ENCODE results near the gene CARM1.
"Not testable (repeated sequence)": the region's sequence is repeated elsewhere in the genome, so short reads cannot be mapped to it uniquely, and the experiment has no call there.

The CARM1 gene

DNA sequence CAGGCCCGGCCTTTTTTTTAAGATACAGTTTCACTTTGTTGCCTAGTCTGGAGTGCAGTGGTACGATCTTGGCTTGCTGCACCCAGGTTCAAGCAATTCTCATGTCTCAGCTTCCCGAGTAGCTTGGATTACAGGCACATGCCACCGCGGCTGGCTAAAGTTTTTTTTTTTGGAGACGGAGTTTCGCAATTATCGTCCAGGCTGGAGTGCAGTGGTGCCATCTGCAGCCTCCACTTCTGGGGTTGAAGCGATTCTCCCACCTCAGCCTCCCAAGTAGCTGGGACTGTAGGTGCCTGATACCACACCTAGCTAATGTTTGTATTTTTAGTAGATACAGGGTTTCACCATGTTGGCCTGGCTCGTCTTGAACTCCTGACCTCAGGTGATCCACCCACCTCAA is 4.9 kb upstream of the CARM1 start:
- 0 out of 2 replicates have a peak, but pooled peaks cover 6% of the 10 kb centered on the region for H3K4me1 ChIP-seq (ENCODE audit: low read length)
- H3K27ac ChIP-seq (ENCODE audit: low read length): no peak overlapping the region
- no peaks in the 10 kb centered on the region for H3K9me2 ChIP-seq (replicated peaks; ENCODE audit: insufficient read depth, low read length)
- DNase-seq: no peak
- H3K36me3 ChIP-seq (replicated peaks; ENCODE audit: insufficient read depth, low read length): no peaks in the 10 kb centered on the region
- H3F3A ChIP-seq (ENCODE audit: insufficient read depth, low read length): peaks cover 9% of the 10 kb centered on the region
- H3K79me2 ChIP-seq (ENCODE audit: low read length): no peaks in the 10 kb centered on the region
- no peaks in the 10 kb centered on the region for H4K20me1 ChIP-seq (ENCODE audit: insufficient read depth, low read length)
- no peaks in the 10 kb centered on the region for H3K9me3 ChIP-seq (replicated peaks; ENCODE audit: insufficient read depth, low read length)
- H3K4me2 ChIP-seq (ENCODE audit: low read depth, low read length): no peak overlapping the region
- TF ChIP-seq EZH2 (optimal IDR thresholded peaks at IDR 0.05; ENCODE audit: low read depth, low read length) (no peak), EZH2phosphoT487 (IDR thresholded peaks at IDR 0.05; ENCODE audit: low read length) (no peak)
- TF ChIP-seq, protein P1, sequence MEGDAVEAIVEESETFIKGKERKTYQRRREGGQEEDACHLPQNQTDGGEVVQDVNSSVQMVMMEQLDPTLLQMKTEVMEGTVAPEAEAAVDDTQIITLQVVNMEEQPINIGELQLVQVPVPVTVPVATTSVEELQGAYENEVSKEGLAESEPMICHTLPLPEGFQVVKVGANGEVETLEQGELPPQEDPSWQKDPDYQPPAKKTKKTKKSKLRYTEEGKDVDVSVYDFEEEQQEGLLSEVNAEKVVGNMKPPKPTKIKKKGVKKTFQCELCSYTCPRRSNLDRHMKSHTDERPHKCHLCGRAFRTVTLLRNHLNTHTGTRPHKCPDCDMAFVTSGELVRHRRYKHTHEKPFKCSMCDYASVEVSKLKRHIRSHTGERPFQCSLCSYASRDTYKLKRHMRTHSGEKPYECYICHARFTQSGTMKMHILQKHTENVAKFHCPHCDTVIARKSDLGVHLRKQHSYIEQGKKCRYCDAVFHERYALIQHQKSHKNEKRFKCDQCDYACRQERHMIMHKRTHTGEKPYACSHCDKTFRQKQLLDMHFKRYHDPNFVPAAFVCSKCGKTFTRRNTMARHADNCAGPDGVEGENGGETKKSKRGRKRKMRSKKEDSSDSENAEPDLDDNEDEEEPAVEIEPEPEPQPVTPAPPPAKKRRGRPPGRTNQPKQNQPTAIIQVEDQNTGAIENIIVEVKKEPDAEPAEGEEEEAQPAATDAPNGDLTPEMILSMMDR (IDR thresholded peaks at IDR 0.05; ENCODE audit: low read length): no peak
- no peaks in the 10 kb centered on the region for H3K27me3 ChIP-seq (replicated peaks; ENCODE audit: insufficient read depth, low read length)
- H3K4me3 ChIP-seq (ENCODE audit: low read length): no peak overlapping the region
- no peak overlapping the region for H2AFZ ChIP-seq (ENCODE audit: low read length)
- H3K9ac ChIP-seq (ENCODE audit: low read length): no peak overlapping the region

DNA sequence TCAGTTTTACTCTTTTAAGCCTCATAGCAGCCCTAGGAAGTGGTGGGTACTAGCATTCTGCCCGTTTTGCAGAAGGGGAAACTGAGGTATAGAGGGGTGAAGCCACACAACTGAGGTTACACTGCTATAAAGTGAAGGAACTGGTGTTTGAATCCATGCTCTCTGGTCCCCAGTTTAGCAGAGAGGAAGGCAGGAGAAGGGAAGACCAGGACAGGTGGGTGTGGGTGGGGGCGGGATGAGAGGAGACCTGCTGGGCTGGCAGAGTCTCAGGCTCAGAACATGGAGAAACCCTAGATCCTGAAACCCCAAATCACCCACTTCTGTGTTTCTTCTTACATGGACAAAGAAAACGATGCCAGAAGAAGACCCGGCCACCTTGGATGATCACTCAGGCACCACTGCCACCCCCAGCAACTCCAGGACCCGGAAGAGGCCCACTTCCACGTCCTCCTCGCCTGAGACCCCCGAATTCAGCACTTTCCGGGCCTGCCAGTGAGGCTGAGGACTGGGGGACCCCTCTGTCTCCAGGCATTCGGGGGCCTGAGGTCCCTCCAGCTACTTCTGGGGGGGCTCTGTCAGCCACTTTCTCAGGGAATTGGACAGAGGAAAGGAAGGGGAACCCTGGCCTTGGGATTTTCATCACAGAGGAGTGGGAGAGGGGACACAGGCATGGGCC is 2.3 kb upstream of the CARM1 start:
- Histone ChIP-seq H4K20me1 (ENCODE audit: insufficient read depth, low read length) (no peaks in the 10 kb centered on the region), H3K9ac (ENCODE audit: low read length) (no peak overlapping the region), H3F3A (ENCODE audit: insufficient read depth, low read length) (peaks cover 14% of the 10 kb centered on the region), H3K9me3 (replicated peaks; ENCODE audit: insufficient read depth, low read length) (no peaks in the 10 kb centered on the region), H3K79me2 (ENCODE audit: low read length) (peaks cover 20% of the 10 kb centered on the region), H3K4me3 (ENCODE audit: low read length) (no peak overlapping the region), H3K9me2 (replicated peaks; ENCODE audit: insufficient read depth, low read length) (no peaks in the 10 kb centered on the region), H2AFZ (ENCODE audit: low read length) (no peak overlapping the region), H3K27ac (ENCODE audit: low read length) (peak overlapping the region; percentile 84; the same call in 1 of the 2 replicates), H3K4me1 (ENCODE audit: low read length) (peaks cover 14% of the 10 kb centered on the region), H3K27me3 (replicated peaks; ENCODE audit: insufficient read depth, low read length) (no peaks in the 10 kb centered on the region), H3K36me3 (replicated peaks; ENCODE audit: insufficient read depth, low read length) (no peaks in the 10 kb centered on the region), H3K4me2 (ENCODE audit: low read depth, low read length) (peak overlapping the region; percentile 76; the same call in 1 of the 2 replicates)
- DNase-seq: no peak
- TF ChIP-seq EZH2phosphoT487 (IDR thresholded peaks at IDR 0.05; ENCODE audit: low read length) (no peak), EZH2 (optimal IDR thresholded peaks at IDR 0.05; ENCODE audit: low read depth, low read length) (no peak)
- TF ChIP-seq, protein P1 (IDR thresholded peaks at IDR 0.05; ENCODE audit: low read length): no peak

DNA sequence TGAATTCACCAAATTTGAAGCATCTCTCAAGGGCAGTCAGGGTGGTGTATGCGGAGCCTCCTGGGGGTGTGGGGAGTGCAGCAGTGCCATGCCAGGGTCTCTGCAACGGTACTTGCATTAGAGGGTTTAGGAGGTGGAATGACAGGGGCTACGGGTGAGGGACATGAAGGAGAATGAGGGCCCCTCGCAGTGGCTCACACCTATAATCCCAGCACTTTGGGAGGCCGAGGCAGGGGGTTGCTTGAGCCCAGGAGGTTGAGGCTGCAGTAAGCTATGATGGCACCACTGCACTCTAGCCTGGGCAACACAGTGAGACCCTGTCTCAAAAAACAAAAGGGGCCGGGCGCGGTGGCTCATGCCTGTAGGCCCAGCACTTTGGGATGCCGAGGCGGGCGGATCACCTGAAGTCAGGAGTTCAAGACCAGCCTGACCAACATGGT is 1.5 kb upstream of the CARM1 start:
- not testable (repeated sequence) for H3K4me3 ChIP-seq (ENCODE audit: low read length); H3K9me2 ChIP-seq (replicated peaks; ENCODE audit: insufficient read depth, low read length); H3K4me2 ChIP-seq (ENCODE audit: low read depth, low read length); H3K9ac ChIP-seq (ENCODE audit: low read length); H4K20me1 ChIP-seq (ENCODE audit: insufficient read depth, low read length); H3K36me3 ChIP-seq (replicated peaks; ENCODE audit: insufficient read depth, low read length); H3K27me3 ChIP-seq (replicated peaks; ENCODE audit: insufficient read depth, low read length); DNase-seq; H3K9me3 ChIP-seq (replicated peaks; ENCODE audit: insufficient read depth, low read length); H2AFZ ChIP-seq (ENCODE audit: low read length); H3K27ac ChIP-seq (ENCODE audit: low read length)
- peaks cover 14% of the 10 kb centered on the region for H3F3A ChIP-seq (ENCODE audit: insufficient read depth, low read length)
- H3K79me2 ChIP-seq (ENCODE audit: low read length): peaks cover 29% of the 10 kb centered on the region
- H3K4me1 ChIP-seq (ENCODE audit: low read length): peaks cover 16% of the 10 kb centered on the region

DNA sequence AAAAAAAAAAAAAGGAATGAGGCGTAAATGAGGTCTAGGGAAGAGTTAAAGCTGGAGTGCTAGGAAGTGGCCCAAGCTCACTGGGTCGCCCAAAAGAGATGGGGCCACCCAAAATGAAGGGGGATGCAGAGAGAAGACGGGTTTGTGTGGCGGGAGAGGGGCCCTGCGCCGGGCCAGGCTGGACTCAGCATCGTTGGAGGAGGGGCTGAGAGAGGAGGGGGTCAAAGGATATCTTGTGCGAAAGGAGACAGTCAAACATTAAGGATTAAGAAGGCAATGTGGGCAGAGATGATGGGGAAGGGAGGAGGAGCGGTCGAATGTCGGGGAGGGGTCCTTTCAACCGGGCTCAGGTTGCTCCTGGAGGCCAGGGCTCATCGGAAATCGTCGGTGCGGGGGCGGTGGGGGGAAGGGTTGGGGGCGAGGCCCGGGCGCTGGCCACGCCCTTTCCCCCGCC is 825 bp upstream of the CARM1 start:
- Histone ChIP-seq H3K9ac (ENCODE audit: low read length) (peak overlapping the region; percentile 49; the same call in 1 of the 2 replicates), H3F3A (ENCODE audit: insufficient read depth, low read length) (peaks cover 14% of the 10 kb centered on the region), H3K36me3 (replicated peaks; ENCODE audit: insufficient read depth, low read length) (no peaks in the 10 kb centered on the region), H3K79me2 (ENCODE audit: low read length) (peaks cover 35% of the 10 kb centered on the region), H3K9me3 (replicated peaks; ENCODE audit: insufficient read depth, low read length) (no peaks in the 10 kb centered on the region), H3K27ac (ENCODE audit: low read length) (peak overlapping the region; percentile 37; the same call in 1 of the 2 replicates), H3K27me3 (replicated peaks; ENCODE audit: insufficient read depth, low read length) (no peaks in the 10 kb centered on the region), H3K4me3 (ENCODE audit: low read length) (peak overlapping the region; percentile 66), H3K4me1 (ENCODE audit: low read length) (peaks cover 16% of the 10 kb centered on the region), H2AFZ (ENCODE audit: low read length) (peak overlapping the region; percentile 93), H3K9me2 (replicated peaks; ENCODE audit: insufficient read depth, low read length) (no peaks in the 10 kb centered on the region), H3K4me2 (ENCODE audit: low read depth, low read length) (peak overlapping the region; percentile 96), H4K20me1 (ENCODE audit: insufficient read depth, low read length) (no peaks in the 10 kb centered on the region)
- no peak for DNase-seq
- TF ChIP-seq, protein P1 (IDR thresholded peaks at IDR 0.05; ENCODE audit: low read length): no peak
- no peak for TF ChIP-seq EZH2phosphoT487 (IDR thresholded peaks at IDR 0.05; ENCODE audit: low read length)
- no peak for TF ChIP-seq EZH2 (optimal IDR thresholded peaks at IDR 0.05; ENCODE audit: low read depth, low read length)

Measured in MM.1S (cell line).